Measurements from ENCODE around the gene ZNF619. TPM values are rescaled to one million over a fixed set of nuclear protein-coding genes. Genes with fewer than 3 reads are reported as not detected.
A peak's percentile ranks its signal among the peaks of the same experiment; 100 is the strongest.

ZNF619 gene
- total and polyA plus RNA-seq, 8 donors = 6.4 to 8.7 (median 7.3) TPM

GRCh38 chr3:40477666-40478065 lies 744 bp downstream of the ZNF619 start:
- ATAC-seq = no peak
- TF ChIP-seq, protein P1, sequence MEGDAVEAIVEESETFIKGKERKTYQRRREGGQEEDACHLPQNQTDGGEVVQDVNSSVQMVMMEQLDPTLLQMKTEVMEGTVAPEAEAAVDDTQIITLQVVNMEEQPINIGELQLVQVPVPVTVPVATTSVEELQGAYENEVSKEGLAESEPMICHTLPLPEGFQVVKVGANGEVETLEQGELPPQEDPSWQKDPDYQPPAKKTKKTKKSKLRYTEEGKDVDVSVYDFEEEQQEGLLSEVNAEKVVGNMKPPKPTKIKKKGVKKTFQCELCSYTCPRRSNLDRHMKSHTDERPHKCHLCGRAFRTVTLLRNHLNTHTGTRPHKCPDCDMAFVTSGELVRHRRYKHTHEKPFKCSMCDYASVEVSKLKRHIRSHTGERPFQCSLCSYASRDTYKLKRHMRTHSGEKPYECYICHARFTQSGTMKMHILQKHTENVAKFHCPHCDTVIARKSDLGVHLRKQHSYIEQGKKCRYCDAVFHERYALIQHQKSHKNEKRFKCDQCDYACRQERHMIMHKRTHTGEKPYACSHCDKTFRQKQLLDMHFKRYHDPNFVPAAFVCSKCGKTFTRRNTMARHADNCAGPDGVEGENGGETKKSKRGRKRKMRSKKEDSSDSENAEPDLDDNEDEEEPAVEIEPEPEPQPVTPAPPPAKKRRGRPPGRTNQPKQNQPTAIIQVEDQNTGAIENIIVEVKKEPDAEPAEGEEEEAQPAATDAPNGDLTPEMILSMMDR (IDR thresholded peaks at IDR 0.05) = no peak

DNA sequence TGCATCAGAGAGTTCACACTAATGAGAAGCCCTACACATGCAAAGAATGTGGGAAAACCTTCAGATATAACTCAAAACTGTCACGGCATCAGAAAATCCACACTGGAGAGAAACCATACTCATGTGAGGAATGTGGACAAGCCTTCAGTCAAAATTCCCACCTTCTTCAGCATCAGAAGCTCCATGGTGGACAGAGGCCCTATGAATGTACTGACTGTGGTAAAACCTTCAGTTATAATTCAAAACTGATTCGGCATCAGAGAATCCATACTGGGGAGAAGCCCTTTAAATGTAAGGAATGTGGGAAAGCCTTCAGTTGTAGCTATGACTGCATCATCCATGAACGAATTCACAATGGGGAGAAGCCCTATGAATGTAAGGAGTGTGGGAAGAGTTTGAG lies 10.2 kb downstream of the ZNF619 start:
- Histone ChIP-seq H3K4me1 (no peaks in the 10 kb centered on the region), H3K9me3 (peaks cover 0 to 25% of the 10 kb centered on the region in 2 donors), H3K27me3 (no peaks in the 10 kb centered on the region), H3K27ac (no peak overlapping the region), H3K36me3 (peaks cover 0 to 65% of the 10 kb centered on the region in 2 donors), H3K4me3 (no peak overlapping the region)
- TF ChIP-seq, protein P1 (IDR thresholded peaks at IDR 0.05) = no peak
- DNase-seq (no peak), ATAC-seq (no peak)
- intact Hi-C loops (cut with DNase I) = no loop called here

More at GRCh38 chr3:40477666-40478065, 744 bp downstream of the ZNF619 start:
- no peaks in the 10 kb centered on the region for H3K9me3 ChIP-seq
- peaks cover 0 to 18% of the 10 kb centered on the region in 2 donors for H3K36me3 ChIP-seq
- H3K4me3 ChIP-seq = peak overlapping the region; percentile 57 to 78
- intact Hi-C loops (cut with DNase I) = no loop called here
- peak in 1 of 4 donors; percentile 1 for DNase-seq
- peaks cover 0 to 10% of the 10 kb centered on the region in 2 donors for H3K4me1 ChIP-seq
- no peaks in the 10 kb centered on the region for H3K27me3 ChIP-seq
- peak overlapping the region in 1 of 2 donors; percentile 78 for H3K27ac ChIP-seq

- intact Hi-C loops (cut with DNase I) = no loop called here
- no peak for ATAC-seq
- H3K27me3 ChIP-seq = no peaks in the 10 kb centered on the region
- peaks cover 0 to 27% of the 10 kb centered on the region in 2 donors for H3K36me3 ChIP-seq
- TF ChIP-seq, protein P1 (IDR thresholded peaks at IDR 0.05) = no peak
- H3K4me3 ChIP-seq = no peak overlapping the region
- no peak overlapping the region for H3K27ac ChIP-seq
- peaks cover 0 to 24% of the 10 kb centered on the region in 2 donors for H3K9me3 ChIP-seq
- H3K4me1 ChIP-seq = no peaks in the 10 kb centered on the region
- DNase-seq = no peak
These were observed 14.0 kb downstream of the ZNF619 start for GRCh38 chr3:40490916-40491315.

DNA sequence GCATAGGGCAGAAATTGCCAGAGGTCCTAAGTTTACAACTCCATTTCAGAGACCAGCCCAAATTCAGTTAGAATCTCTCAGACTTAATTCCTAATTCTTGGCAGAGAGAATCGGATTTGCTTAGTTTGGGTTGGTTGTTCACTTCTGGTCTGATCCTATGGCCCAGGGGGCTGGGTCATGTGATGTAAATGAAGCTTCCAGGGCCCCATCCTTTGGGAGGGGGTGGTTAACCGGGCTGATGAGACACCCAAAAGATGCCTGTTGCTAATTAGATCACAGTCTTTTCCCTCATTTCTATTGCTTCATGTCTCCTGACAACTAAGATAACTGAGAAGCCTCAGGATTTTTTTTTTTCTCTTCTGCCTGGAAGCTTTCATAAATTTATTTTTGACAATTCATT lies 17.8 kb downstream of the ZNF619 start:
- intact Hi-C loops (cut with DNase I) = no loop called here
- TF ChIP-seq, protein P1 (IDR thresholded peaks at IDR 0.05) = no peak
- no peaks in the 10 kb centered on the region for H3K4me1 ChIP-seq
- H3K27me3 ChIP-seq = no peaks in the 10 kb centered on the region
- H3K9me3 ChIP-seq = no peaks in the 10 kb centered on the region
- H3K36me3 ChIP-seq = no peaks in the 10 kb centered on the region
- H3K27ac ChIP-seq = no peak overlapping the region
- ATAC-seq (no peak), DNase-seq (no peak)
- H3K4me3 ChIP-seq = no peak overlapping the region

GRCh38 chr3:40497288-40497687 lies 20.4 kb downstream of the ZNF619 start:
- no peaks in the 10 kb centered on the region for H3K36me3 ChIP-seq
- H3K9me3 ChIP-seq = no peaks in the 10 kb centered on the region
- no peaks in the 10 kb centered on the region for H3K27me3 ChIP-seq
- no peaks in the 10 kb centered on the region for H3K4me1 ChIP-seq
- DNase-seq (no peak), ATAC-seq (no peak)
- no peak overlapping the region for H3K27ac ChIP-seq
- TF ChIP-seq, protein P1 (IDR thresholded peaks at IDR 0.05) = no peak
- H3K4me3 ChIP-seq = no peak overlapping the region
- intact Hi-C loops (cut with DNase I) = no loop called here
